ENCODE data around the gene UNC5A.
"Not testable (repeated sequence)": the region's sequence is repeated elsewhere in the genome, so short reads cannot be mapped to it uniquely, and the experiment has no call there.

Gene UNC5A

DNA sequence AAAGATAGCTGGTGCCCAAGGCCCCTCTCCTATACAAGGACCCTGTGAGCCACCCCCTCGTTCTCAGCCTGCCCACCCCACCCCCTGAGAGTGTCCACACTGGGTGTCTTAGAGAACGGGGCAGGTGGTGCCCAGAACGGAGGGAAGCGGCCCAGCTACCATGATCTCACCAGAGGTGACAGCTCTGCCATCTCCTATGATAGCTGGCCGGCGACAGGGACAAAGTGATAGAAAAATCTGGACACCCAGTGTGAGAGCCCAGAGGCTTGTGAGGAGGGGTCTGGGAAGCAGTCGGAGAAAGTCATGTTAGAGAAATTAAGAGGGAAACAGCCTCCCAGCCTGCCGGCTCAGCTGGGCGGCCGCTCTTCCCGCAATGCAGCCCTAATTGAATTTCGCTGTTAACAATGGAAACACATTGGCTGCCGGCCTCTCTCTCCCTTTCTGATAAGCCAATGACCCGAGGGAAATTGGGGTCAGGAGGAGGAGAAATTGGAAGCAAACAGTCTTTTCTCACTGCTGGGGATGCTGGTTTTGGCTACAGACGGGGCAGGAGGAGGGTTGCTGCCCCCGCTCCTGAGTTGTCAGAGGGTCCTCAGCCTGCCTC is 56.5 kb downstream of the UNC5A start:
- H3K27ac ChIP-seq: no peak overlapping the region
- TF ChIP-seq, protein P1, sequence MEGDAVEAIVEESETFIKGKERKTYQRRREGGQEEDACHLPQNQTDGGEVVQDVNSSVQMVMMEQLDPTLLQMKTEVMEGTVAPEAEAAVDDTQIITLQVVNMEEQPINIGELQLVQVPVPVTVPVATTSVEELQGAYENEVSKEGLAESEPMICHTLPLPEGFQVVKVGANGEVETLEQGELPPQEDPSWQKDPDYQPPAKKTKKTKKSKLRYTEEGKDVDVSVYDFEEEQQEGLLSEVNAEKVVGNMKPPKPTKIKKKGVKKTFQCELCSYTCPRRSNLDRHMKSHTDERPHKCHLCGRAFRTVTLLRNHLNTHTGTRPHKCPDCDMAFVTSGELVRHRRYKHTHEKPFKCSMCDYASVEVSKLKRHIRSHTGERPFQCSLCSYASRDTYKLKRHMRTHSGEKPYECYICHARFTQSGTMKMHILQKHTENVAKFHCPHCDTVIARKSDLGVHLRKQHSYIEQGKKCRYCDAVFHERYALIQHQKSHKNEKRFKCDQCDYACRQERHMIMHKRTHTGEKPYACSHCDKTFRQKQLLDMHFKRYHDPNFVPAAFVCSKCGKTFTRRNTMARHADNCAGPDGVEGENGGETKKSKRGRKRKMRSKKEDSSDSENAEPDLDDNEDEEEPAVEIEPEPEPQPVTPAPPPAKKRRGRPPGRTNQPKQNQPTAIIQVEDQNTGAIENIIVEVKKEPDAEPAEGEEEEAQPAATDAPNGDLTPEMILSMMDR (conservative IDR thresholded peaks at IDR 0.05): no peak
- no peak for TF ChIP-seq ZFX (IDR thresholded peaks at IDR 0.05)

DNA sequence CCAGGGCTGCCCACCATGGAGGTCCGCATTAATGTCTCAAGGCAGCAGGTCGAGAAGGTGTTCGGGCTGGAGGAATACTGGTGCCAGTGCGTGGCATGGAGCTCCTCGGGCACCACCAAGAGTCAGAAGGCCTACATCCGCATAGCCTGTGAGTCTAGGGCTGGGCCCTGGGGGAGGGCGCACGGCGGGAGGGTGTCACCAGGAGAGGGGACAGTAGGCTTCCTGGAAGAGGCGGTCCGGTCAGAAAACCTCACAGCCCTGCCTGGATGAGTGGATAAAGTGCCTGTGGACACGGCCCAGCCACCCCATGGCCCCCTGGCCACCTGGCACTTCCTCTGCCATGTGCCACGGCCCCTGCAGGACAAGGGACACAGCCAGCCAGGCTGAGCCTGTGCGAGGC is 57.8 kb downstream of the UNC5A start:
- H3K27ac ChIP-seq: no peak overlapping the region
- TF ChIP-seq, protein P1 (conservative IDR thresholded peaks at IDR 0.05): no peak

GRCh38 chr5:176868731-176869130 is 58.4 kb downstream of the UNC5A start:
- TF ChIP-seq, protein P1 (conservative IDR thresholded peaks at IDR 0.05): no peak
- no peak for TF ChIP-seq ZFX (IDR thresholded peaks at IDR 0.05)
- H3K27ac ChIP-seq: no peak overlapping the region

GRCh38 chr5:176869501-176870109 is 59.2 kb downstream of the UNC5A start:
- H3K27ac ChIP-seq: no peak overlapping the region
- no peak for TF ChIP-seq ZFX (IDR thresholded peaks at IDR 0.05)
- TF ChIP-seq, protein P1 (conservative IDR thresholded peaks at IDR 0.05): no peak

DNA sequence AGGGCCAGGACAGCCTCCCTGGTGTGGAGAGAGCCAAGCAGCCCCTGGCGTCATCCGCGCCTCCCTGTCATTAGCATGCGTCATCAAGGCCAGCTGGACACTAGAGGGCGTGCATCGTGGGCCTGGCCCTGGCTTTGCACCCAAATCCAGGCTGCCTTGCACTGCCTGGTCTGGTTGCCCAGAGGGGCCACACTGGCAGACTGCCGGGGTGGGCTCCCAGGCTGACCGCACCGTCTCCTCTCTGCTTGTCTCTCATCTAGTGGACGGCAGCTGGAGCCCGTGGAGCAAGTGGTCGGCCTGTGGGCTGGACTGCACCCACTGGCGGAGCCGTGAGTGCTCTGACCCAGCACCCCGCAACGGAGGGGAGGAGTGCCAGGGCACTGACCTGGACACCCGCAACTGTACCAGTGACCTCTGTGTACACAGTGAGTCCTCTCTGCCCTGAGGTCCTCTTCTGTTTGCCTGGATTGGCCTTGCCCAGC is 59.8 kb downstream of the UNC5A start:
- TF ChIP-seq, protein P1 (conservative IDR thresholded peaks at IDR 0.05): peak; percentile 79
- no peak for TF ChIP-seq ZFX (IDR thresholded peaks at IDR 0.05)
- H3K27ac ChIP-seq: no peak overlapping the region

- H3K27ac ChIP-seq: not testable (repeated sequence)
These were observed 60.3 kb downstream of the UNC5A start for GRCh38 chr5:176870644-176871043.

GRCh38 chr5:176872586-176872985 is 62.2 kb downstream of the UNC5A start:
- not testable (repeated sequence) for H3K27ac ChIP-seq

GRCh38 chr5:176873011-176873410 is 62.7 kb downstream of the UNC5A start:
- not testable (repeated sequence) for H3K27ac ChIP-seq

DNA sequence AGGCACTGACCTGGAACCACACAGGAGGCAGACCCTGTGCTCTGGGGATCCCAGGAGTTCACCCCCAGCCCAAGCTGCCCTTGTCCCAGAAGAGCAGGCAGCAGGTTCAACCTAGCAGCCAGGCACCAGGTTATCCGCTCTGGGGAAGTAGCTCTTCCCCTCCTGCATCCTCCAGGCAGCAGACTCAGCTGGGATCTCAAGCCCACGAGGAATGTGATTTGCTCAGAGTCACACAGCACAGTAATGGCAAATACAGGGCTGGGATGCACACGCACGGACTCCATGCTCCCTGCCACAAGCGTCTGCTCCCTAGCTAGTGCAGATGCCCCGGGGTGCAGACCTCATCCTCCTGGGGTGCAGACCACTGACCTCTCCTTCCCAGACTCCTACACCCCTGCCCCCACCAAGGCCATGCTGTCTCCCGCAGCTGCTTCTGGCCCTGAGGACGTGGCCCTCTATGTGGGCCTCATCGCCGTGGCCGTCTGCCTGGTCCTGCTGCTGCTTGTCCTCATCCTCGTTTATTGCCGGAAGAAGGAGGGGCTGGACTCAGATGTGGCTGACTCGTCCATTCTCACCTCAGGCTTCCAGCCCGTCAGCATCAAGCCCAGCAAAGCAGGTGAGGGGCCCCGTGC is 63.3 kb downstream of the UNC5A start:
- TF ChIP-seq, protein P1 (conservative IDR thresholded peaks at IDR 0.05): no peak
- TF ChIP-seq ZFX (IDR thresholded peaks at IDR 0.05): no peak
- no peak overlapping the region for H3K27ac ChIP-seq

All from C4-2B (cell line).